Progenitor cell of endocrine pancreas (in vitro differentiated cells): Measurements from ENCODE around the gene FAM227B. TPM values are rescaled to one million over a fixed set of nuclear protein-coding genes. Genes with fewer than 3 reads are reported as not detected.
"Not testable (repeated sequence)": the region's sequence is repeated elsewhere in the genome, so short reads cannot be mapped to it uniquely, and the experiment has no call there.

Experiments
- DNase-seq: peaks from one replicate; pipeline ENCODE4 v3.0.0; 2021; ENCODE audit warnings: low spot score; ENCODE audit not compliant: unreplicated experiment
- H3K27ac Mint-ChIP-seq: 2 replicates; pipeline ENCODE4 v1.8.0; 2021; ENCODE audit warnings: mild to moderate bottlenecking, moderate library complexity, mixed read lengths
- H3K27me3 Mint-ChIP-seq: 2 replicates; pipeline ENCODE4 v1.8.0; 2021; ENCODE audit warnings: mixed read lengths
- H3K36me3 Mint-ChIP-seq: 2 replicates; pipeline ENCODE4 v1.8.0; 2022; ENCODE audit warnings: mixed read lengths; ENCODE audit not compliant: insufficient read depth
- H3K4me1 Mint-ChIP-seq: 2 replicates; pipeline ENCODE4 v1.8.0; 2021; ENCODE audit warnings: low read depth, mixed read lengths
- H3K4me3 Mint-ChIP-seq: 2 replicates; pipeline ENCODE4 v1.8.0; 2021; ENCODE audit warnings: low read depth, mild to moderate bottlenecking, moderate library complexity, mixed read lengths
- H3K9me3 Mint-ChIP-seq: 2 replicates; pipeline ENCODE4 v1.8.0; 2021; ENCODE audit warnings: low read depth, mixed read lengths
- CTCF ChIP-seq: fragments of 200-600 bp; sonication (generic); IDR thresholded peaks from one replicate; pipeline ENCODE4 v1.5.0; 2021; ENCODE audit warnings: antibody characterized with exemption, mild to moderate bottlenecking; ENCODE audit not compliant: unreplicated experiment
- total RNA-seq: library from RNA; stranded (reverse); gene quantifications from 2 replicates; pipeline ENCODE4 v1.2.1, GENCODE V29; 2021

The FAM227B gene
- total RNA-seq, 1 donor from 2014 or later: 8.9 TPM

DNA sequence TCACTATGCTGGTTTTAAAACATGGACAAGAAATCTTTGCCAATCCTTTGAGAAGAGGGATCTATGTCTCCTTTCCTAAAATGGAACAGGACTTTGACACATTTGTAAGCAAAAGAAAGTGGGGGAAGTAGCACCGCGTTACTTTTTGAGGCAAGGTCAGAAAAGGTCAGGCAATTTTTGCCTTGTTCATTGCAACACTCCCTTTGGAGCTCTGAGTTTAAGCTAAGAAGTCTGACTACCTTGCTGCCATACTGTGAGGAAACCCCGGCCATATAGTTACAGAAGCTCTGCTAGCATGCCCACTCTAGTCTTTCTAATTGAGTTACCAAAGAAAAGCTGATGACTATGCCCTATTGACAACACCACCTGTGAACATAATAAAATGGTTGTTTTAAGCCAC is 1.4 kb downstream of the FAM227B start:
- H3K36me3 Mint-ChIP-seq: peaks cover 20% of the 10 kb centered on the region
- peak overlapping the region; percentile 16 for H3K27ac Mint-ChIP-seq
- peaks cover 15% of the 10 kb centered on the region for H3K9me3 Mint-ChIP-seq
- no peaks in the 10 kb centered on the region for H3K27me3 Mint-ChIP-seq
- no peak for TF ChIP-seq CTCF
- DNase-seq: no peak
- peak overlapping the region; percentile 29 for H3K4me3 Mint-ChIP-seq
- peaks cover 31% of the 10 kb centered on the region for H3K4me1 Mint-ChIP-seq

DNA sequence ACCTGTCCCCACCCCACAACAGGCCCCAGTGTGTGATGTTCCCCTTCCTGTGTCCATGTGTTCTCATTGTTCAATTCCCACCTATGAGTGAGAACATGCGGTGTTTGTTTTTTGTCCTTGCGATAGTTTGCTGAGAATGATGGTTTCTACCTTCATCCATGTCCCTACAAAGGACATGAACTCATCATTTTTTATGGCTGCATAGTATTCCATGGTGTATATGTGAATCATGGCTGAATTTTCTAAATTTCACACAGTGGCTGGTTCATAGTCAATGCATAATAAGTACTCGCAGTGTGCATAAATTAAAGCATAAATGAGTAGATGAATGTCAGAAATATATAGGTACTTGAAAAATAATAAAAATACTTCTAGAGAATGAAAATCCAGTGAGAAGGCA is 8.4 kb downstream of the FAM227B start:
- not testable (repeated sequence) for H3K4me3 Mint-ChIP-seq, DNase-seq, H3K27ac Mint-ChIP-seq, H3K27me3 Mint-ChIP-seq, H3K4me1 Mint-ChIP-seq
- H3K9me3 Mint-ChIP-seq: peaks cover 15% of the 10 kb centered on the region
- H3K36me3 Mint-ChIP-seq: peaks cover 12% of the 10 kb centered on the region

- DNase-seq: no peak
- H3K4me3 Mint-ChIP-seq: no peak overlapping the region
- H3K4me1 Mint-ChIP-seq: no peaks in the 10 kb centered on the region
- H3K27me3 Mint-ChIP-seq: no peaks in the 10 kb centered on the region
- peaks cover 14% of the 10 kb centered on the region for H3K36me3 Mint-ChIP-seq
- TF ChIP-seq CTCF: no peak
- no peak overlapping the region for H3K27ac Mint-ChIP-seq
- H3K9me3 Mint-ChIP-seq: peaks cover 7% of the 10 kb centered on the region
These were observed 10.3 kb downstream of the FAM227B start for GRCh38 chr15:49610157-49610918.

- no peak for TF ChIP-seq CTCF
- Mint-ChIP-seq H3K36me3 (peaks cover 7% of the 10 kb centered on the region), H3K27ac (no peak overlapping the region), H3K4me3 (no peak overlapping the region), H3K27me3 (no peaks in the 10 kb centered on the region), H3K4me1 (no peaks in the 10 kb centered on the region), H3K9me3 (peaks cover 23% of the 10 kb centered on the region)
- DNase-seq: no peak
These were observed 14.0 kb downstream of the FAM227B start for GRCh38 chr15:49606594-49606993.

DNA sequence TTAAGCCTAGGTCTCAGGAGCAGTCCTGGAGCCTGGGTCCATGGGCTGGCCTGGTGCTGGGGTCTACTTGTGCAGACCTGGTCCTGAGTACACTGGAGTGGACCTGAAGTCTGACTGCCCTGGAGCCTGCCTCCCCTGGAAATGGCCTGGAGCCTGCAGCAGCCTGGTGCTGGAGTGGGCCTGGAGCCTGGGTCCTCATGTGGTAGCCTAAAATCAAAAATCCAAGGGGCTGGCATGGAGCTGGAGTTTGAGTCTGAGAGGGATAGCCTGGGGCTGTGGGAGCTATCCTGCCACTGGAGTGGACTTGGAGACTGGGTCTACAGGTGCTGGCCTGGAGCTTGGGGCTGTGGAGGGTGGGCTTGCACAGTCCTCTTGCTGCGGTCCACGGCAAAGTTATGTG is 15.0 kb downstream of the FAM227B start:
- H3K9me3 Mint-ChIP-seq: peaks cover 26% of the 10 kb centered on the region
- no peaks in the 10 kb centered on the region for H3K4me1 Mint-ChIP-seq
- no peak for TF ChIP-seq CTCF
- no peak overlapping the region for H3K27ac Mint-ChIP-seq
- peaks cover 9% of the 10 kb centered on the region for H3K36me3 Mint-ChIP-seq
- H3K4me3 Mint-ChIP-seq: no peak overlapping the region
- DNase-seq: no peak
- H3K27me3 Mint-ChIP-seq: no peaks in the 10 kb centered on the region
